Measurements from ENCODE around the gene YPEL2.

The YPEL2 gene

GRCh38 chr17:59431601-59432000 lies 100.1 kb downstream of the YPEL2 start:
- Histone ChIP-seq H3K4me3 (ENCODE audit: low read length, poor library complexity, severe bottlenecking) (no peak overlapping the region), H2AFZ (ENCODE audit: low read length) (no peak overlapping the region), H3K36me3 (ENCODE audit: insufficient read depth, low read length) (no peaks in the 10 kb centered on the region), H3F3A (ENCODE audit: low read depth) (no peaks in the 10 kb centered on the region), H3K79me2 (ENCODE audit: insufficient read depth, low read length) (no peaks in the 10 kb centered on the region), H3K27me3 (ENCODE audit: insufficient read depth, low read length, poor library complexity, severe bottlenecking) (no peaks in the 10 kb centered on the region), H3K9me3 (ENCODE audit: insufficient read depth, low read depth, low read length) (no peaks in the 10 kb centered on the region), H3K9ac (ENCODE audit: low read depth, low read length, poor library complexity, severe bottlenecking) (no peak overlapping the region), H3K4me2 (ENCODE audit: low read depth, low read length, poor library complexity, severe bottlenecking) (no peak overlapping the region), H4K20me1 (ENCODE audit: insufficient read depth, low read length, poor library complexity, severe bottlenecking) (no peaks in the 10 kb centered on the region), H3K4me1 (ENCODE audit: insufficient read depth, low read length, poor library complexity, severe bottlenecking) (no peaks in the 10 kb centered on the region), H3K9me2 (replicated peaks; ENCODE audit: low read depth, low read length) (no peaks in the 10 kb centered on the region)
- TF ChIP-seq CTCF (conservative IDR thresholded peaks at IDR 0.05; ENCODE audit: low read length) = no peak
- no peak for TF ChIP-seq EZH2phosphoT487 (IDR thresholded peaks at IDR 0.05; ENCODE audit: borderline replicate concordance)

GRCh38 chr17:59432657-59433056 lies 101.2 kb downstream of the YPEL2 start:
- Histone ChIP-seq H3K4me3 (ENCODE audit: low read length, poor library complexity, severe bottlenecking) (no peak overlapping the region), H3K9ac (ENCODE audit: low read depth, low read length, poor library complexity, severe bottlenecking) (no peak overlapping the region), H3K79me2 (ENCODE audit: insufficient read depth, low read length) (no peaks in the 10 kb centered on the region), H3K27me3 (ENCODE audit: insufficient read depth, low read length, poor library complexity, severe bottlenecking) (no peaks in the 10 kb centered on the region), H3K4me2 (ENCODE audit: low read depth, low read length, poor library complexity, severe bottlenecking) (no peak overlapping the region), H3F3A (ENCODE audit: low read depth) (no peaks in the 10 kb centered on the region), H3K9me3 (ENCODE audit: insufficient read depth, low read depth, low read length) (no peaks in the 10 kb centered on the region), H2AFZ (ENCODE audit: low read length) (no peak overlapping the region), H3K36me3 (ENCODE audit: insufficient read depth, low read length) (no peaks in the 10 kb centered on the region), H3K4me1 (ENCODE audit: insufficient read depth, low read length, poor library complexity, severe bottlenecking) (no peaks in the 10 kb centered on the region), H3K9me2 (replicated peaks; ENCODE audit: low read depth, low read length) (no peaks in the 10 kb centered on the region), H4K20me1 (ENCODE audit: insufficient read depth, low read length, poor library complexity, severe bottlenecking) (no peaks in the 10 kb centered on the region)
- TF ChIP-seq CTCF (conservative IDR thresholded peaks at IDR 0.05; ENCODE audit: low read length) (no peak), EZH2phosphoT487 (IDR thresholded peaks at IDR 0.05; ENCODE audit: borderline replicate concordance) (no peak)

GRCh38 chr17:59433586-59433985 lies 102.1 kb downstream of the YPEL2 start:
- no peaks in the 10 kb centered on the region for H4K20me1 ChIP-seq (ENCODE audit: insufficient read depth, low read length, poor library complexity, severe bottlenecking)
- H3K79me2 ChIP-seq (ENCODE audit: insufficient read depth, low read length) = no peaks in the 10 kb centered on the region
- H3F3A ChIP-seq (ENCODE audit: low read depth) = no peaks in the 10 kb centered on the region
- H3K4me1 ChIP-seq (ENCODE audit: insufficient read depth, low read length, poor library complexity, severe bottlenecking) = no peaks in the 10 kb centered on the region
- no peaks in the 10 kb centered on the region for H3K27me3 ChIP-seq (ENCODE audit: insufficient read depth, low read length, poor library complexity, severe bottlenecking)
- H3K9ac ChIP-seq (ENCODE audit: low read depth, low read length, poor library complexity, severe bottlenecking) = no peak overlapping the region
- H3K9me2 ChIP-seq (replicated peaks; ENCODE audit: low read depth, low read length) = no peaks in the 10 kb centered on the region
- no peaks in the 10 kb centered on the region for H3K36me3 ChIP-seq (ENCODE audit: insufficient read depth, low read length)
- no peaks in the 10 kb centered on the region for H3K9me3 ChIP-seq (ENCODE audit: insufficient read depth, low read depth, low read length)
- H2AFZ ChIP-seq (ENCODE audit: low read length) = no peak overlapping the region
- no peak overlapping the region for H3K4me3 ChIP-seq (ENCODE audit: low read length, poor library complexity, severe bottlenecking)
- no peak overlapping the region for H3K4me2 ChIP-seq (ENCODE audit: low read depth, low read length, poor library complexity, severe bottlenecking)
- no peak for TF ChIP-seq CTCF (conservative IDR thresholded peaks at IDR 0.05; ENCODE audit: low read length)
- no peak for TF ChIP-seq EZH2phosphoT487 (IDR thresholded peaks at IDR 0.05; ENCODE audit: borderline replicate concordance)
